GM19438 (cell line): ENCODE results near the gene HYAL3.
"Not testable (repeated sequence)": the region's sequence is repeated elsewhere in the genome, so short reads cannot be mapped to it uniquely, and the experiment has no call there.

Experiments used
- ATAC-seq: cut with Tn5 transposase; IDR thresholded peaks from one replicate; pipeline ENCODE4 v1.9.1; 2021; ENCODE audit warnings: low read depth; ENCODE audit not compliant: unreplicated experiment

Gene HYAL3

GRCh38 chr3:50293079-50293801 lies 6.0 kb downstream of the HYAL3 start:
- no peak for ATAC-seq

DNA sequence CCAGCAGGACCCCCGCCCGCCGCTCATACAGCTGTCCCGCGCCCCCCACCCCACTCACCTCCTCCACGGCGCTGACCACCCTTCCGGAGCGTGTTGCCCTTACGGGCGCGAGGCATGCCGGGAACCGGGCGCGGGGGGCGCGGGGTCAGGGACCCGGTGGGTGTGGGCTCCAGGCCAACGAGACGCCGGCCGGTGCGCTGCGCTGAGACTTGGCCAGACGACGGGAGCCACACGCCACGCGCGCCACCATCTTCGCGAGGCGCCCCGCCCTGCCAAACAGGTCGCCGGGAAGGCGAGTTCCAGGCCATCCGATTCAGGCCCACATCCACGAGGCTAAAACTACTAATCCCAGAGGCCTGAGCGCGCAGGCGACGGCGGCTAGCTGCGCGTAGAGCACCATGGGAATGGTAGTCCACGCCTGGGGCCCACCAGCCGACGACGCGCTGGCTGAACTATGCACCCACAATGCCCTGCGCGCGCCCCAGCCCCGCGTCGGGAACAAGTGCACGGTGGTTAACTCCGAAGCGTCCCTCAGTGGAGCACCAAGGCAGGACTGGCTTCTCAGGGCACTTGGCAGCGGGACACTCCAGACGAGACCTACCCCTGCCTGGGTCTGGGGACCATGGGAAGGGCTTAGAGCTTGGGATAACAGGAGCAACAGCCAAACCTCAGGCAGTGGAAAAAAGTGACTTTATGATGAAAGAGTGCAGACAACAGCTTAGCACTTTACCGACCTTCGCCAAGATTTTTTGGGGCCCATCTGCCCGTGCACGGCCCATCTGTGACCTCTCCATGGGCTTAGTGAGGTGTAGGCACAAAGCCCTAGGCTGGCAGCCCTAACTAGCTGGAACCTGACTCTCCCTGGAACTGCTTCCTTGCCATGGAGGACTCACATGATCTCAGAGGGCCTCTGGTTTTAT lies 6.8 kb downstream of the HYAL3 start, which contains the start of gene IFRD2:
Gene IFRD2 (minus strand): TSS at position 271 of the 920 bp plus-strand sequence. CDS start 155 bp downstream, at position 116.
- ATAC-seq, result peak; percentile 91

DNA sequence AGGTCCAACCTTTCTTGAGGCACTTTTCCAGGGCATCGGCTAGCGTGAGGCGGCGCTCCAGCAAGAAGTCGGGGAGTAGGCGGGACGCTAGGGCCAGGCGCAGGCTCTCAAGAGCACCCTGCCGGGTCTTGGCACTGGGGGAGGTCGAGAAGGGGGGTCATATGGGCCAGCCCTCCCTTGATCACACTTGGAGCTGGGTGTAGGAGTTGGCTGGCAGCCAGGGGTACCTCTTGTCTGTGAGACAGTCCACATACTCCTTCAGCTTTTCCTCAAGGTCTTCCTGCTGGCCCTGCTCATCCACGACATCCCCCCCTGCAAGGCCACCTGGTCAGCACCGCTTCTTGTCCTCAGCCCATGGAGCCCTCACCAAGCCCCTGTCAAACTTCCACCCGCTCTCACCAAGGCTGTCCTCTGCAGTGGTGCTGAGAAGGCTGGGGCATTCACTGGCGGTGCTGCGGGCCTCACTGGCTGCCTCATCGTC lies 9.0 kb downstream of the HYAL3 start:
- no peak for ATAC-seq

GRCh38 chr3:50289130-50289529 lies 10.1 kb downstream of the HYAL3 start:
- ATAC-seq, result no peak

GRCh38 chr3:50288387-50289007 lies 10.7 kb downstream of the HYAL3 start:
- no peak for ATAC-seq

DNA sequence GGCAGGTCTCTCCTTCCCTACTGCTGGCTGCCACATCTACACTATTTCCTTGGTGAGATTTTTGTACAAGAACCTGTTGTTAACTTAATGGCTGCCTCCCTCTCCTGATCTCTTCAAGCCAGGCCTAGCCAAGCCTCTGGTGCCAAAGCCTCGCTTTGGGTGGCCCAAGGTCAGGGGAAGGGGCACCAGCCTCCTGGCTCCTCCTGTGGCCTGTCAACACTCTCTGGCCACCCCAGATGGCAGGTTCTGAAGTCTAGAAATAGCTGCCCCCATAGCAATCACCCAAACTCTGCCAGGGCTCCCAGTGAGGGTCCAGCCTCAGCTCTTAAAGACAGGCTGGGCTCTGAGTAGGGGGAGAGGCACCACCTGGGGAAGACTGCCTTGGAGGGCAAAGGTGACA lies 11.9 kb downstream of the HYAL3 start:
- no peak for ATAC-seq

DNA sequence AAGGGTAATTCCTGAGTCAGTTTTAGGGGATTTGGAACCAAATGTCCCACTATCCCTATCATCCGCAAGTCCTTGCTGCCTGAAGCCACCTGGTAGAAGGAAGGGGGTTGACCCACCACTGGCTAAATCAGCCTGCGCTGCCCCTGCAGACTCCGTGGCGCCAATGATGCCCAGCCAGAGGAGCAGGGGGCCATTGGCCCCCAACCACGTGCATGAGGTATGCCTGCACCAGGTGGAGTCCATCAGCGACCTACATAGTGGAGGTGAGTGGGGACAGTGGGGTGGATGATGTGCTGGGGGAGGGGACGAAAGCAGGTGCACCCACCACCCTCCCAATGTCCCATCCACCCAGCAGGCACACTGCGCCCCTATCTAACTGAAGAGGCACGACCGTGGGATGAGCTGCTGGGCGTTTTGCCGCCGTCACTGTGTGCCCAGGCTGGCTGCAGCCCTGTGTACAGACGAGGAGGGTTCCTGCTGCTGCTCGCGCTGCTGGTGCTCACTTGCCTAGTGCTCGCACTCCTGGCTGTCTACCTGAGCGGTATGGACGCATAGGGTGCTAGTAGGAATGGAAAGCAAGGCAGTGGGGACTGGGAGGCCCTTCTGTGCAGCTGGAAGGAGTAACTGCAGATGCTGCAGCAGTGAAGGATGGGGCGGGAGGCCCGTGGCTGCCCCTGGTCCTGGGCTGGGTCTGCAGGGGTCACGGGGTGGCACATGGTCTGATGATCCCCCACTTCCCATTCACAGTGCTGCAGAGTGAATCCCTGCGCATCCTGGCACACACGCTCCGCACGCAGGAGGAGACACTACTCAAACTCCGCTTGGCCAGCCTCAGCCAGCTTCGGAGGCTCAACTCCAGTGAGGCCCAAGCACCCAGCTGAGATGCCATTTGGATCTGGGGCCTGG lies 12.6 kb downstream of the HYAL3 start:
- ATAC-seq, result no peak

DNA sequence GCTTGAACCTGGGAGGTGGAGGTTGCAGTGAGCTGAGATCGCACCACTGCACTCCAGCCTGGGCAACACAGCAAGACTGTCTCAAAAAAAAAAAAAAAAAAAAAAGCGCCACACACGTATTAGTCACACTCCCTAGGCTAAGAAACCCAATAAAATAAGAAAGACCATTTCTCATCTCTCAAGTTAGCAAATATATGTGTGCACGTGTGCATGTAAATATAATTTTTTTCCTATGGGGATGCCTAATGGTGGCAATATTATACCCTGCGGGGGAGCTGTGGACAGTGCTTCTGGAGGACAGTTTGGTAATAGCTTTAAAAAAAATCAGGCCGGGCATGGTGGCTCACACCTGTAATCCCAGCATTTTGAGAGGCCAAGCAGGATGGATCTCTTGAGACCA lies 15.1 kb downstream of the HYAL3 start:
- not testable (repeated sequence) for ATAC-seq

- ATAC-seq, result no peak
Observed at GRCh38 chr3:50279255-50280016, 19.8 kb downstream of the HYAL3 start.

GRCh38 chr3:50278880-50279224 lies 20.4 kb downstream of the HYAL3 start, which contains the start of gene LSMEM2:
TSS of gene LSMEM2 (plus strand) at chr3:50279087. CDS start at chr3:50279114, 27 bp downstream.
- ATAC-seq, result no peak

DNA sequence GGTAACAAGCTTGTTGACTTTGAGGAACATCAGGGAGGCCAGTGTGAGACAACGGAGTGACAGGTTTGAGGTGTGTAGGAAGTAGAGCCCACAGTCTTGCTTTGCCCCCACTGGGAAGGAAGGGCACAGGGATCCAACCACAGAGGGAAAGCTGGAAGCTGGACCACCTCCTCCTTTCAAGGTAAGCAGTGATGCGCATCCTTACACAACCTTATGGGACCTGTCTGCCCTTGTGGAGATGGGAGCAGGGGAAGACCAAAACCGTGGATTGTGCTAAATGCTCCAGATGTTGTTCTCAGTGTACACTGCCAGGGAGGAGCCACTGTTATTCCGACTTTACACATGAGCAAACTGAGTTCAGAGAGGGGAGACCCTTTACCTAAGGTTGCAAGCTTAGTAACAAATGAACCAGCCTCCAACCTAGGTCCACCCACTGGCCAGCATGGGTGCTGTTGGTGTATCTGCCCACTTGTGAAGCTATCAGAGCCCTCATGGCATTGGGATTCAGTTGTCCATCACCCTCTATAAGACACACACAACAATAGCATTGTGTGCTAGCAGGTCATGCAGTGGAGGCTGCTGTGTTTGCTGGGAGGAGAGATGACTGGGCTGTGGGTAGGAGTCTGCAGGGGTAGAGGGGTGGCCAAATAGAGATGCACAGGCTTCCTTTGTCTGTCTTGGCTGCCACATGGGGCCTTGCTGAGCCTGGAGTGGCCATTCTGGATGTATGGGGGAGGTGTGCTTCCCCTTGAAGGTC lies 20.9 kb downstream of the HYAL3 start:
- ATAC-seq, result no peak

DNA sequence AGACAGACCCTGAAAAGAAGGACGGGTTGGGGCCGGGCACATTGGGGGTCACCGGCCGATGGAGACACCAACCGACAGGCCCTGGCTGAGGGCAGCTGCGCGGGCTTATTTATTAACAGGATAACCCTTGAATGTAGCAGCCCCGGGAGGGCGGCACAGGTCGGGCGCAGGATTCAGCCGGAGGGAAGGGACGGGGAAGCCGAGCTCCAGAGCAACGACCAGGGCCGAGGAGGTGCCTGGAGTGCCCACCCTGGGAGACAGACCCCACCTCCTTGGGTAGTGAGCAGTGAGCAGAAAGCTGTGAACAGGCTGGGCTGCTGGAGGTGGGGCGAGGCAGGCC lies 22.5 kb downstream of the HYAL3 start:
- no peak for ATAC-seq

DNA sequence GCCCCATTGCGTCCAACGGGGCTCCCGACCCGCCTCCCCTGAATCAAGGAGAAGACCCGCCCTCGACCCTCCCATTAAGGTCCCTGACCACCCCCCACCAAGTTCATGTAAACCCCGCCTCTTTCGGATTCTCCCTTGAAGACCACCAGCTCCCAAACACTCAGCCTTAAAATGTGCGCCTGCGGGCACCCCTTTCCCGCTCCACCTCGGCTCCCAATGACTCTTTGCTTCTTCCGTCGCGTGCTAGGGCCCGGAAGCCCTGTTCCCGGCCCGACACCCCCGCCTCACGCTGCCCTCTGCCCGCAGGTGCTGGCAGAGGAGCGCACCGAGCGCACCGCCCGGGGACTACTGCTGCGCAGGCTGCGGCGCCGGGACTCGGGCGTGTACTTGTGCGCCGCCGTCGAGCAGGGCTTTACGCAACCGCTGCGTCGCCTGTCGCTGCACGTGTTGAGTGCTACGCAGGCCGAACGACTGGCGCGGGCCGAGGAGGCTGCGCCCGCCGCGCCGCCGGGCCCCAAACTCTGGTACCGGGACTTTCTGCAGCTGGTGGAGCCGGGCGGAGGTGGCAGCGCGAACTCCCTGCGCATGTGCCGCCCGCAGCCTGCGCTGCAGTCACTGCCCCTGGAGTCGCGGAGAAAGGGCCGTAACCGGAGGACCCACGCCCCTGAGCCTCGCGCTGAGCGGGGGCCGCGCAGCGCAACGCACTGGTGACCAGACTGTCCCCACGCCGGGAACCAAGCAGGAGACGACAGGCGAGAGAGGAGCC lies 23.0 kb downstream of the HYAL3 start:
- no peak for ATAC-seq

GRCh38 chr3:50275141-50275995 lies 23.8 kb downstream of the HYAL3 start:
- no peak for ATAC-seq

DNA sequence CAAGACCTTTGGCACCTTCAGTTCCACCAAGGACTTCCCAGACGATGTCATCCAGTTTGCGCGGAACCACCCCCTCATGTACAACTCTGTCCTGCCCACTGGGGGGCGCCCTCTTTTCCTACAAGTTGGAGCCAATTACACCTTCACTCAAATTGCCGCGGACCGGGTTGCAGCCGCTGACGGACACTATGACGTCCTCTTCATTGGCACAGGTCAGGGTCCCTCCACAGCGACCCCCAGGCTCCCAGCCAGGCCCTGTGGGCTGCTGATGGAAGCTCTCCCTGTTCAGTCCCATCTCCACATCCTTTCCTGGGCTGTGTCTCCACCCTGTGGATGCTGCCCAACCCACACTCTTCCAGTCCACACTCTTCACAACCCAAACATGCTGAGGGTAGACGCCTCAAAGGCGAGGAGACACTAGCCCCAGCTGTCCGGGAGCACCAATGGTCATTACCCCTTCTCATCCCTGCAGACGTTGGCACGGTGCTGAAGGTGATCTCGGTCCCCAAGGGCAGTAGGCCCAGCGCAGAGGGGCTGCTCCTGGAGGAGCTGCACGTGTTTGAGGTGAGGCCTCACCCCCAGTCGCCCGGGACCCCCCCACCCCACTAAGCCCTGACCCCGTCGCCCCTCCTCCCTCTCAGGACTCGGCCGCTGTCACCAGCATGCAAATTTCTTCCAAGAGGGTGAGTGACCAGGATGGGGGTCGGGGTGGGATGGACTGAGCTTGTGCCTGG lies 24.7 kb downstream of the HYAL3 start:
- ATAC-seq, result no peak

DNA sequence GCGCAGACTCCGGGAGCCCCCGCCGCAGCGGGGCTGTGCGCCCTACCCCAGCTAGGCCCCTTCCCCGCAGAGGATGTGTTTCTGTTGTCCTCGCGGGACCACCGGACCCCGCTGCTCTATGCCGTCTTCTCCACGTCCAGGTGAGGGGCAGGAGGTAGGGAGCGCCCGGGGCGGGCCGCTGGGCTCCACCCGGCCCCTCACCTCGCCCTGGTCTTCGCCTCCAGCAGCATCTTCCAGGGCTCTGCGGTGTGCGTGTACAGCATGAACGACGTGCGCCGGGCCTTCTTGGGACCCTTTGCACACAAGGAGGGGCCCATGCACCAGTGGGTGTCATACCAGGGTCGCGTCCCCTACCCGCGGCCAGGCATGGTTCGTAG lies 25.5 kb downstream of the HYAL3 start:
- no peak for ATAC-seq
